Activated CD4-positive, alpha-beta memory T cell treated with anti-CD3 and anti-CD28 coated beads, Interleukin-2, amount 10 ng/mL, durations not matched to agents 7 days and 5 days (primary cell): ENCODE results near the gene CCL23. TPM values are rescaled to one million over a fixed set of nuclear protein-coding genes. Genes with fewer than 3 reads are reported as not detected.
"Not testable (repeated sequence)": the region's sequence is repeated elsewhere in the genome, so short reads cannot be mapped to it uniquely, and the experiment has no call there.

ENCODE experiments used
- CTCF ChIA-PET: fragments of 350-600 bp; sonication (Branson Sonifier 250); formaldehyde crosslinking; loops from one replicate; lab custom pipeline; 2021; ENCODE audit warnings: antibody characterized with exemption, inconsistent platforms; lab: Charles Lee
- POLR2A ChIA-PET: fragments of 350-600 bp; sonication (Branson Sonifier 250); formaldehyde crosslinking; loops from one replicate; lab custom pipeline; 2021; ENCODE audit warnings: antibody characterized with exemption; lab: Charles Lee
- DNase-seq: peaks from one replicate; pipeline ENCODE4 v3.0.0-alpha.2; 2020
- H3K27ac Mint-ChIP-seq: one replicate; pipeline ENCODE4 v1.8.0; 2021; ENCODE audit warnings: mild to moderate bottlenecking, mixed read lengths
- H3K27me3 Mint-ChIP-seq: one replicate; pipeline ENCODE4 v1.8.0; 2021; ENCODE audit warnings: mixed read lengths
- H3K36me3 Mint-ChIP-seq: one replicate; pipeline ENCODE4 v1.8.0; 2021; ENCODE audit warnings: low read depth, mixed read lengths
- H3K4me1 Mint-ChIP-seq: one replicate; pipeline ENCODE4 v1.8.0; 2021; ENCODE audit warnings: mixed read lengths
- H3K4me3 Mint-ChIP-seq: one replicate; pipeline ENCODE4 v1.8.0; 2021; ENCODE audit warnings: mild to moderate bottlenecking, mixed read lengths
- H3K9me3 Mint-ChIP-seq: one replicate; pipeline ENCODE4 v1.8.0; 2021; ENCODE audit warnings: mixed read lengths
- total RNA-seq, 2 experiments: library from RNA; stranded (reverse); gene quantifications; one replicate each; pipeline ENCODE4 v1.2.3, GENCODE V29; 2021

Gene CCL23
- total RNA-seq, 2 experiments from 2014 or later = 0.48 TPM; not detected in 1

GRCh38 chr17:36000732-36001109, 17.1 kb downstream of the CCL23 start:
- ChIA-PET CTCF (interaction anchor here (1.0 kb wide), 1 partner anchor 150 kb away, joined by 3 read pairs; no protein-coding TSS in a partner anchor), POLR2A (no interaction called here)
- Mint-ChIP-seq H3K4me3 (no peak overlapping the region), H3K9me3 (no peaks in the 10 kb centered on the region), H3K4me1 (peaks cover 5% of the 10 kb centered on the region), H3K27me3 (peaks cover 7% of the 10 kb centered on the region), H3K27ac (no peak overlapping the region), H3K36me3 (no peaks in the 10 kb centered on the region)
- no peak for DNase-seq

- Mint-ChIP-seq H3K4me3 (no peak overlapping the region), H3K4me1 (no peaks in the 10 kb centered on the region), H3K36me3 (no peaks in the 10 kb centered on the region), H3K27ac (no peak overlapping the region), H3K9me3 (no peaks in the 10 kb centered on the region), H3K27me3 (peaks cover 18% of the 10 kb centered on the region)
- no peak for DNase-seq
- CTCF ChIA-PET = no interaction called here
- POLR2A ChIA-PET = no interaction called here
These were observed 19.0 kb downstream of the CCL23 start for GRCh38 chr17:35998756-35999155.

- H3K27ac Mint-ChIP-seq = no peak overlapping the region
- ChIA-PET POLR2A (no interaction called here), CTCF (no interaction called here)
- H3K4me3 Mint-ChIP-seq = no peak overlapping the region
- no peaks in the 10 kb centered on the region for H3K4me1 Mint-ChIP-seq
- no peaks in the 10 kb centered on the region for H3K9me3 Mint-ChIP-seq
- peaks cover 18% of the 10 kb centered on the region for H3K27me3 Mint-ChIP-seq
- DNase-seq = no peak
- H3K36me3 Mint-ChIP-seq = no peaks in the 10 kb centered on the region
These were observed 19.7 kb downstream of the CCL23 start for GRCh38 chr17:35998018-35998545.

DNA sequence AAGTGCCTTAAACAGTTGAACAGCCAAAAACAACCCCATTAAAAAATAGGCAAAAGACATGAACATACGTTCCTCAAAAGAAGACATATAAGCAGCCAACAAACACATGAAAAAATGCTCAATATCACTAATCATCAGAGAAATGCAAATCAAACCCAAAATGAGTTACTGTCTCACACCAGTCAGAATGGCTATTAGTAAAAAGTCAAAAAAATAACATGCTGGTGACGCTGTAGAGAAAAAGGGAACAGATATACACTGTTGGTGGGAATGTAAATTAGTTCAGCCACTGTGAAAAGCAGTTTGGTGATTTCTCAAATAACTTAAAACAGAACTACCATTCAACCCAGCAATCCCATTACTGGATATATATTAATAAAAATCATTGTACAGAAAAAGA, 22.4 kb downstream of the CCL23 start:
- H3K4me1 Mint-ChIP-seq, POLR2A ChIA-PET, H3K4me3 Mint-ChIP-seq, DNase-seq, H3K36me3 Mint-ChIP-seq, H3K27ac Mint-ChIP-seq, H3K9me3 Mint-ChIP-seq, CTCF ChIA-PET: not testable (repeated sequence)
- H3K27me3 Mint-ChIP-seq = peaks cover 21% of the 10 kb centered on the region

DNA sequence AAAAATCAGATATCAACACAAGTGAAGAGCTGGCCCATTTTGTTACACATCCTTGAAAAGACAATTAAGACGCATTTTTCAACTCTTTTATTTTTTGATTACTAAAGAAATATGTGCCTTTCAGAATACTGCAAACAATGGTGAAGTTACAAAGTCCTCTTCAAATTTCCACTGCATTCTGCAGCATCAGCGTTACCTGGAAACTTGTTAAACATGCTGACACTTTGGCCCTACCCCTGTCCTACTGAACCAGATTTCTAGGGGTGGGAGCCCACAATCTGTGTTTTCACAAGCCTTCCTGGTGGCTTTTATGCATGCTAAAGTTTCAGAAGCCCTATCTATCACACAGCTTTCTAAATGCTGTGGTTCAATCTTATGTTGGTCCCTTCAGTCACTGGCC, 26.7 kb downstream of the CCL23 start:
- POLR2A ChIA-PET = no interaction called here
- Mint-ChIP-seq H3K4me3 (no peak overlapping the region), H3K4me1 (no peaks in the 10 kb centered on the region), H3K27me3 (peaks cover 16% of the 10 kb centered on the region), H3K9me3 (no peaks in the 10 kb centered on the region), H3K27ac (no peak overlapping the region), H3K36me3 (no peaks in the 10 kb centered on the region)
- no peak for DNase-seq
- CTCF ChIA-PET = no interaction called here

- no peaks in the 10 kb centered on the region for H3K4me1 Mint-ChIP-seq
- no peak overlapping the region for H3K4me3 Mint-ChIP-seq
- CTCF ChIA-PET = no interaction called here
- no peak overlapping the region for H3K27ac Mint-ChIP-seq
- POLR2A ChIA-PET = no interaction called here
- H3K27me3 Mint-ChIP-seq = peaks cover 3% of the 10 kb centered on the region
- no peaks in the 10 kb centered on the region for H3K36me3 Mint-ChIP-seq
- no peaks in the 10 kb centered on the region for H3K9me3 Mint-ChIP-seq
- no peak for DNase-seq
These were observed 29.6 kb downstream of the CCL23 start for GRCh38 chr17:35988164-35988563.

- Mint-ChIP-seq H3K27ac (no peak within 1 kb of the TSS), H3K9me3 (no peaks in the 10 kb centered on the region), H3K36me3 (no peaks in the 10 kb centered on the region), H3K27me3 (no peaks in the 10 kb centered on the region), H3K4me3 (no peak within 1 kb of the TSS), H3K4me1 (no peaks in the 10 kb centered on the region)
- CTCF ChIA-PET = no interaction called here
- POLR2A ChIA-PET = no interaction called here
- no peak for DNase-seq
These were observed 31.1 kb downstream of the CCL23 start, which contains the start of gene CCL14 for GRCh38 chr17:35986643-35987042. Gene CCL14, minus strand, starts transcription at chr17:35986729. Its CDS starts 80 bp downstream, at chr17:35986649.

GRCh38 chr17:35984140-35984539, 33.6 kb downstream of the CCL23 start:
- CTCF ChIA-PET = interaction anchor here (1.0 kb wide), 1 partner anchor 15 kb away, joined by 5 read pairs; no protein-coding TSS in a partner anchor
- H3K4me1 Mint-ChIP-seq = no peaks in the 10 kb centered on the region
- POLR2A ChIA-PET = no interaction called here

GRCh38 chr17:35982409-35983191, 35.2 kb downstream of the CCL23 start:
- no peaks in the 10 kb centered on the region for H3K27me3 Mint-ChIP-seq
- no peak overlapping the region for H3K27ac Mint-ChIP-seq
- H3K4me1 Mint-ChIP-seq = no peaks in the 10 kb centered on the region
- no peak for DNase-seq
- CTCF ChIA-PET = interaction anchor here (0.9 to 2.1 kb wide), 4 partner anchors 13 to 166 kb away, joined by 4 to 9 read pairs (median 6); no protein-coding TSS in a partner anchor
- POLR2A ChIA-PET = no interaction called here
- no peak overlapping the region for H3K4me3 Mint-ChIP-seq
- H3K9me3 Mint-ChIP-seq = no peaks in the 10 kb centered on the region
- H3K36me3 Mint-ChIP-seq = no peaks in the 10 kb centered on the region

More at GRCh38 chr17:35984140-35984539, 33.6 kb downstream of the CCL23 start:
- DNase-seq = no peak
- Mint-ChIP-seq H3K27me3 (no peaks in the 10 kb centered on the region), H3K9me3 (no peaks in the 10 kb centered on the region), H3K4me3 (no peak overlapping the region), H3K36me3 (no peaks in the 10 kb centered on the region), H3K27ac (no peak overlapping the region)

GRCh38 chr17:35981908-35982330, 35.9 kb downstream of the CCL23 start:
- Mint-ChIP-seq H3K9me3 (no peaks in the 10 kb centered on the region), H3K27ac (no peak overlapping the region), H3K4me1 (no peaks in the 10 kb centered on the region), H3K27me3 (no peaks in the 10 kb centered on the region), H3K4me3 (no peak overlapping the region), H3K36me3 (no peaks in the 10 kb centered on the region)
- ChIA-PET CTCF (interaction anchor here (0.9 to 2.1 kb wide), 6 partner anchors 12 to 167 kb away, joined by 3 to 9 read pairs (median 4); no protein-coding TSS in a partner anchor), POLR2A (no interaction called here)
- DNase-seq = no peak

DNA sequence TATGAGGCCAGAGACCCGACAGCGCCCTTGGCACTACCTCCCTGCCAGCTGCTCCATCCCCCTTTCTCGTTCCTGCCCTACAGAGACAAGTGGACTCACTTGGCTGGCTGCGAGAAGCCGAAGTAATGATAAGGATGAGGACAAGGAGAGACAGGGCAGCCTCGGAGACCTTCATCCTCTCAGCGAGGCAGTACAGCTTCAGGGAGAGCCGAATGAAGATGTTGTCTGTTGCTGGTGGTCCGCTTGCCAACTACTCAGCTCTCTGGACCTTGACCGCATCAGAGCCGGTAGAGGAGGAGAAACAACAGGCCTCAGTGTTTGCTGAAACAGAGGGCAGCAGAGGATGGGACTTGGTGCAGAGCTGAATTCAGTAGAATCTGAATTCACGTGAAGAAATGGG, 36.5 kb downstream of the CCL23 start, which contains the start of gene CCL16:
Gene CCL16 (minus strand): TSS at position 252 of the 400 bp plus-strand sequence. CDS start 77 bp downstream, at position 175.
- CTCF ChIA-PET = interaction anchor here (1.0 to 2.1 kb wide), 5 partner anchors 12 to 168 kb away, joined by 3 to 9 read pairs (median 4); no protein-coding TSS in a partner anchor
- no peaks in the 10 kb centered on the region for H3K9me3 Mint-ChIP-seq
- no peaks in the 10 kb centered on the region for H3K36me3 Mint-ChIP-seq
- no peaks in the 10 kb centered on the region for H3K27me3 Mint-ChIP-seq
- H3K27ac Mint-ChIP-seq = no peak within 1 kb of the TSS
- DNase-seq = no peak
- H3K4me1 Mint-ChIP-seq = no peaks in the 10 kb centered on the region
- no peak within 1 kb of the TSS for H3K4me3 Mint-ChIP-seq
- POLR2A ChIA-PET = no interaction called here

DNA sequence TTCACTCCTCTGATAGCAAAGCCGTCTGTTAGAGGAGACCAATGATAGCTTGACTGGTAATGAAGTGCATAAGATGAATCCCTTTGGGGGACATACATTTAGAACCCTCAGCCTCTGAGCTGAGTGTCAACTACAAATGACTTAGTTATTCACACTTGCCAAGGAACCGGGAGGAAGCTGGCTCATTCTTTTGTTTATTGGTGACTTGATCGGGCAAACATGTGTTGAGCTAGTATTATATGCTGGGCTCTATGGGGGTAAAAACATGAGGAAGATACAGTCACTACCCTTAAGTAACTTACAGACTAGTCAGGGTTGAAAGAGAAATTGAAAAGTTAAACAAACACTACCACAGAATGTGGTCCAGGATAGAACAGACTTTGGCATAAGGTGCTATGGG, 39.4 kb downstream of the CCL23 start:
- CTCF ChIA-PET = interaction anchor here (0.6 to 4.3 kb wide), 3 partner anchors 9 to 170 kb away, joined by 3 to 31 read pairs (median 7); no protein-coding TSS in a partner anchor
- H3K9me3 Mint-ChIP-seq = no peaks in the 10 kb centered on the region

DNA sequence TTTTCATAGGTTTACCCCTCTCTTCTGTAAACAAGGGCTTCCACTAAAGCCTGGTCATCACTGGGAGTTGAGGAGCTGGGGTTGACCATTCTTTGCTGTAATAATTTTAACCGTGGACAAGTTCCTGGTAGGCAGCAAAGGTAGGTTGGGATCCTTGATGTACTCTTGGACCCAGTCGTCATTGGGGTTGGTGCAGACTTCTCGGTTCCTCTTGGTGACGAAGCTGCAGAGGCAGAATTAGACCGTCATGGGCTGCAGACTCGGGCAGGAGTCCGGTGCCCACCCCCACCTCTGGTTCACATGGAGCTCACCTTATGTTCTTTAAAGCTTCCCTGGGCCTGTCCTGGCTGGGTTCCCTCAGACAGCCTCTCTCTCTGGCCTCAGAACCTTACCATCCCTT, 40.3 kb downstream of the CCL23 start:
- no peak for DNase-seq
- ChIA-PET CTCF (interaction anchor here (0.6 to 4.3 kb wide), 3 partner anchors 8 to 170 kb away, joined by 3 to 31 read pairs (median 7); no protein-coding TSS in a partner anchor), POLR2A (no interaction called here)
- Mint-ChIP-seq H3K27me3 (no peaks in the 10 kb centered on the region), H3K9me3 (no peaks in the 10 kb centered on the region), H3K36me3 (no peaks in the 10 kb centered on the region), H3K4me3 (no peak overlapping the region), H3K27ac (no peak overlapping the region), H3K4me1 (no peaks in the 10 kb centered on the region)

More for the DNA sequence above, 39.4 kb downstream of the CCL23 start:
- no peaks in the 10 kb centered on the region for H3K4me1 Mint-ChIP-seq
- no peaks in the 10 kb centered on the region for H3K36me3 Mint-ChIP-seq
- POLR2A ChIA-PET = no interaction called here
- no peak for DNase-seq
- no peaks in the 10 kb centered on the region for H3K27me3 Mint-ChIP-seq
- H3K27ac Mint-ChIP-seq = no peak overlapping the region
- H3K4me3 Mint-ChIP-seq = no peak overlapping the region
